HCT116 (cell line): ENCODE data around the gene HCN1.

ENCODE experiments used
- CTCF ChIP-seq, 3 experiments: fragments of 200-600 bp in 1 of 3; sonication (generic) in 1 of 3; IDR thresholded peaks in 2 of 3; conservative IDR thresholded peaks in 1 of 3; 2 replicates each; pipeline ENCODE4 v1.5.1; 2012 to 2017; ENCODE audit warnings: low read depth in 2 of 3, low read length in 2 of 3, antibody characterized with exemption in 1 of 3, borderline replicate concordance in 1 of 3, control low read depth in 1 of 3, mild to moderate bottlenecking in 1 of 3, mixed read lengths in 1 of 3, mixed run types in 1 of 3, moderate library complexity in 1 of 3; ENCODE audit not compliant: insufficient read depth in 1 of 3
- FOSL1 ChIP-seq: IDR thresholded peaks from 2 replicates; pipeline ENCODE4 v1.6.1; 2012; ENCODE audit warnings: low read depth
- POLR2A ChIP-seq: IDR thresholded peaks from 2 replicates; pipeline ENCODE4 v1.7.0; 2011; ENCODE audit warnings: borderline replicate concordance; ENCODE audit not compliant: insufficient read depth, insufficient read length; ENCODE audit errors: extremely low read depth
- POLR2AphosphoS5 ChIP-seq: IDR thresholded peaks from 2 replicates; pipeline ENCODE4 v1.6.1; 2011; ENCODE audit warnings: mild to moderate bottlenecking, low read depth, low read length, moderate library complexity
- SP1 ChIP-seq: IDR thresholded peaks from 2 replicates; pipeline ENCODE4 v1.6.1; 2012; ENCODE audit warnings: low read depth
- TF ChIP-seq, protein P1 (sequence below): IDR thresholded peaks from 2 replicates; pipeline ENCODE4 v1.6.1; 2012

DNA sequence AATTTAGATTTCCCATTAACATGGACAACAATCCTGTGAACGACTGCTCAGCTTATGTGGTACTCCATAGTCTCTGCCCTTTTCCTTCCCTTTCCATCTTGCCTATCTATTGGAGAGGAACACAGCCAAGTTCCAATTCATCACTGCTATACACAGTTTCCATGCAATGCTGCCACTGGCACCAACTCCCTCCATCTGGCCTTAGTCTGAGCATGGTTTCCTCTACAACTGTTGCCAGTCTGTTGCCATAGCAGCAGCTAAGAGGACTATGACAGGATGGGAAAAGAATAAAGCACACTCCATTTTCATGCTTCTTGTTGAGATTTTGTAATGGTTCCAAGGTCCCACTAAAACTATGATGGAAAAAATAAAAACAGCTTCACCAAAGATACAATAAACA is 189.0 kb downstream of the HCN1 start:
- TF ChIP-seq POLR2AphosphoS5, result no peak
- TF ChIP-seq FOSL1, result no peak
- TF ChIP-seq CTCF (IDR thresholded peaks at IDR 0.05 in 2 of 3, conservative IDR thresholded peaks at IDR 0.05 in 1 of 3; ENCODE audit: borderline replicate concordance in 1 of 3, insufficient read depth in 1 of 3, low read depth in 2 of 3, low read length in 2 of 3), result no peak
- TF ChIP-seq POLR2A, result no peak
- TF ChIP-seq SP1, result no peak
- TF ChIP-seq, protein P1, sequence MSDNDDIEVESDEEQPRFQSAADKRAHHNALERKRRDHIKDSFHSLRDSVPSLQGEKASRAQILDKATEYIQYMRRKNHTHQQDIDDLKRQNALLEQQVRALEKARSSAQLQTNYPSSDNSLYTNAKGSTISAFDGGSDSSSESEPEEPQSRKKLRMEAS, result no peak
